Astrocyte (in vitro differentiated cells and primary cell): ENCODE data around the gene LSM10. TPM values are rescaled to one million over a fixed set of nuclear protein-coding genes. Genes with fewer than 3 reads are reported as not detected.

Experiments
- DNase-seq: peaks from one replicate; pipeline ENCODE4 v3.0.0-alpha.2; 2010; ENCODE audit warnings: low read depth
- FAIRE-seq: peaks from 2 replicates; lab custom pipeline; 2011; peaks lifted over from hg19 to GRCh38; lab: Jason Lieb, UNC
- H2AFZ ChIP-seq: 2 replicates; pipeline ENCODE4 v1.6.0; 2012; ENCODE audit warnings: low read depth, low read length, inconsistent platforms
- H3K27ac ChIP-seq: 2 replicates; pipeline ENCODE4 v1.5.1; 2011; ENCODE audit warnings: low read depth, low read length, inconsistent platforms
- H3K27me3 ChIP-seq: 2 replicates; pipeline ENCODE4 v1.6.0; 2011; ENCODE audit warnings: low read length, inconsistent platforms; ENCODE audit not compliant: insufficient read depth
- H3K36me3 ChIP-seq: 2 replicates; pipeline ENCODE4 v1.5.1; 2011; ENCODE audit warnings: low read length, inconsistent platforms; ENCODE audit not compliant: insufficient read depth
- H3K4me1 ChIP-seq: 2 replicates; pipeline ENCODE4 v1.5.1; 2011; ENCODE audit warnings: low read length, inconsistent platforms; ENCODE audit not compliant: insufficient read depth
- H3K4me2 ChIP-seq: 2 replicates; pipeline ENCODE4 v1.6.0; 2012; ENCODE audit warnings: low read length, inconsistent platforms
- H3K4me3 ChIP-seq: 2 replicates; pipeline ENCODE4 v1.5.1; 2011; ENCODE audit warnings: low read depth, mild to moderate bottlenecking, low read length, inconsistent platforms; ENCODE audit not compliant: insufficient read depth
- H3K79me2 ChIP-seq: 2 replicates; pipeline ENCODE4 v1.6.0; 2012; ENCODE audit warnings: mild to moderate bottlenecking, low read length, inconsistent platforms; ENCODE audit not compliant: insufficient read depth
- H3K9ac ChIP-seq: 2 replicates; pipeline ENCODE4 v1.6.0; 2012; ENCODE audit warnings: mild to moderate bottlenecking, low read length, inconsistent platforms
- H3K9me3 ChIP-seq: 2 replicates; pipeline ENCODE4 v1.5.1; 2012; ENCODE audit warnings: low read depth, mild to moderate bottlenecking, low read length, inconsistent platforms; ENCODE audit not compliant: insufficient read depth
- H4K20me1 ChIP-seq: 2 replicates; pipeline ENCODE4 v1.6.0; 2012; ENCODE audit warnings: low read length, inconsistent platforms; ENCODE audit not compliant: insufficient read depth
- H3K27ac Mint-ChIP-seq: one replicate; pipeline ENCODE4 v1.8.0; 2021; ENCODE audit warnings: mild to moderate bottlenecking, mixed read lengths; ENCODE audit not compliant: unreplicated experiment
- H3K27me3 Mint-ChIP-seq: one replicate; pipeline ENCODE4 v1.8.0; 2021; ENCODE audit warnings: low read depth, mixed read lengths; ENCODE audit not compliant: unreplicated experiment
- H3K36me3 Mint-ChIP-seq: one replicate; pipeline ENCODE4 v1.8.0; 2021; ENCODE audit warnings: low read depth, mixed read lengths; ENCODE audit not compliant: unreplicated experiment
- H3K4me1 Mint-ChIP-seq: one replicate; pipeline ENCODE4 v1.8.0; 2021; ENCODE audit warnings: low read depth, mixed read lengths; ENCODE audit not compliant: unreplicated experiment
- H3K4me3 Mint-ChIP-seq: one replicate; pipeline ENCODE4 v1.8.0; 2021; ENCODE audit warnings: mild to moderate bottlenecking, moderate library complexity, mixed read lengths; ENCODE audit not compliant: unreplicated experiment
- H3K9me3 Mint-ChIP-seq: one replicate; pipeline ENCODE4 v1.8.0; 2021; ENCODE audit warnings: mild to moderate bottlenecking, mixed read lengths; ENCODE audit not compliant: unreplicated experiment
- CTCF ChIP-seq: IDR thresholded peaks from 2 replicates; pipeline ENCODE4 v1.5.1; 2011; ENCODE audit warnings: low read depth, mild to moderate bottlenecking, inconsistent platforms, low read length, moderate library complexity; ENCODE audit not compliant: insufficient read depth
- EZH2 ChIP-seq: IDR thresholded peaks from 2 replicates; pipeline ENCODE4 v1.6.1; 2012; ENCODE audit warnings: mild to moderate bottlenecking, low read length, inconsistent platforms; ENCODE audit not compliant: insufficient read depth
- total RNA-seq: library from RNA; stranded (reverse); gene quantifications from 2 replicates; pipeline ENCODE4 v1.2.1, GENCODE V29; 2021

LSM10 gene
- total RNA-seq, 1 donor from 2014 or later = 48.9 TPM

GRCh38 chr1:36349241-36349671, 48.5 kb downstream of the LSM10 start:
- Mint-ChIP-seq H3K4me3 (peak overlapping the region; percentile 22), H3K27ac (peak overlapping the region; percentile 75), H3K9me3 (no peaks in the 10 kb centered on the region), H3K36me3 (peaks cover 38% of the 10 kb centered on the region), H3K27me3 (no peaks in the 10 kb centered on the region), H3K4me1 (peaks cover 52% of the 10 kb centered on the region)
- FAIRE-seq = no peak
- Histone ChIP-seq H2AFZ (no peak overlapping the region), H3K9me3 (no peaks in the 10 kb centered on the region), H3K9ac (peak overlapping the region; percentile 84), H3K4me1 (peaks cover 47% of the 10 kb centered on the region), H3K4me2 (peak overlapping the region; percentile 83), H3K27me3 (no peaks in the 10 kb centered on the region), H3K79me2 (no peaks in the 10 kb centered on the region), H3K4me3 (no peak overlapping the region), H3K36me3 (peaks cover 21% of the 10 kb centered on the region), H4K20me1 (no peaks in the 10 kb centered on the region), H3K27ac (peak overlapping the region; percentile 98)
- TF ChIP-seq EZH2 = no peak
- TF ChIP-seq CTCF = no peak
- peak; percentile 46 for DNase-seq

- no peak overlapping the region for H3K9ac ChIP-seq
These were observed 50.9 kb downstream of the LSM10 start for GRCh38 chr1:36346741-36347370.

More at GRCh38 chr1:36346741-36347370, 50.9 kb downstream of the LSM10 start:
- Mint-ChIP-seq H3K4me1 (peaks cover 34% of the 10 kb centered on the region), H3K9me3 (no peaks in the 10 kb centered on the region), H3K27me3 (no peaks in the 10 kb centered on the region), H3K36me3 (peaks cover 31% of the 10 kb centered on the region), H3K27ac (peak overlapping the region; percentile 12), H3K4me3 (no peak overlapping the region)
- Histone ChIP-seq H3K4me2 (no peak overlapping the region), H3K79me2 (no peaks in the 10 kb centered on the region), H3K4me3 (no peak overlapping the region), H3K36me3 (peaks cover 17% of the 10 kb centered on the region), H2AFZ (no peak overlapping the region), H3K9me3 (no peaks in the 10 kb centered on the region), H3K27me3 (no peaks in the 10 kb centered on the region), H3K4me1 (peaks cover 40% of the 10 kb centered on the region), H4K20me1 (no peaks in the 10 kb centered on the region), H3K27ac (no peak overlapping the region)
- FAIRE-seq (no peak), DNase-seq (no peak)
- TF ChIP-seq EZH2 = no peak
- no peak for TF ChIP-seq CTCF
